Mesothelial cell of epicardium (in vitro differentiated cells): Measurements from ENCODE around the gene SPEF1. TPM values are rescaled to one million over a fixed set of nuclear protein-coding genes. Genes with fewer than 3 reads are reported as not detected.

ENCODE experiments used
- DNase-seq, 2 experiments: peaks; one replicate each; pipeline ENCODE4 v3.0.0; 2021; ENCODE audit warnings: low spot score in 2 of 2; ENCODE audit not compliant: unreplicated experiment in 2 of 2
- H3K27ac Mint-ChIP-seq: 2 replicates; pipeline ENCODE4 v1.8.0; 2021; ENCODE audit warnings: mixed read lengths
- H3K27me3 Mint-ChIP-seq: 2 replicates; pipeline ENCODE4 v1.8.0; 2021; ENCODE audit warnings: low read depth, mixed read lengths
- H3K36me3 Mint-ChIP-seq: 2 replicates; pipeline ENCODE4 v1.8.0; 2021; ENCODE audit warnings: mixed read lengths
- H3K4me1 Mint-ChIP-seq: 2 replicates; pipeline ENCODE4 v1.8.0; 2021; ENCODE audit warnings: mixed read lengths
- H3K4me3 Mint-ChIP-seq: 2 replicates; pipeline ENCODE4 v1.8.0; 2021; ENCODE audit warnings: mild to moderate bottlenecking, moderate library complexity, mixed read lengths
- H3K9me3 Mint-ChIP-seq: 2 replicates; pipeline ENCODE4 v1.8.0; 2021; ENCODE audit warnings: mixed read lengths
- CTCF ChIP-seq: fragments of 200-600 bp; sonication (generic); IDR thresholded peaks from one replicate; pipeline ENCODE4 v1.5.0; 2021; ENCODE audit warnings: antibody characterized with exemption; ENCODE audit not compliant: unreplicated experiment
- total RNA-seq: library from RNA; stranded (reverse); gene quantifications from 3 replicates; pipeline ENCODE4 v1.2.1, GENCODE V29; 2021

SPEF1 gene
- total RNA-seq, 1 donor from 2014 or later = 0.40 TPM

GRCh38 chr20:3812259-3812681 is 31.0 kb upstream of the SPEF1 start:
- Mint-ChIP-seq H3K4me3 (no peak overlapping the region), H3K9me3 (no peaks in the 10 kb centered on the region), H3K4me1 (peaks cover 37% of the 10 kb centered on the region), H3K27me3 (peaks cover 5% of the 10 kb centered on the region), H3K27ac (peak overlapping the region; percentile 99), H3K36me3 (no peaks in the 10 kb centered on the region)
- no peak for TF ChIP-seq CTCF
- DNase-seq = no peak

DNA sequence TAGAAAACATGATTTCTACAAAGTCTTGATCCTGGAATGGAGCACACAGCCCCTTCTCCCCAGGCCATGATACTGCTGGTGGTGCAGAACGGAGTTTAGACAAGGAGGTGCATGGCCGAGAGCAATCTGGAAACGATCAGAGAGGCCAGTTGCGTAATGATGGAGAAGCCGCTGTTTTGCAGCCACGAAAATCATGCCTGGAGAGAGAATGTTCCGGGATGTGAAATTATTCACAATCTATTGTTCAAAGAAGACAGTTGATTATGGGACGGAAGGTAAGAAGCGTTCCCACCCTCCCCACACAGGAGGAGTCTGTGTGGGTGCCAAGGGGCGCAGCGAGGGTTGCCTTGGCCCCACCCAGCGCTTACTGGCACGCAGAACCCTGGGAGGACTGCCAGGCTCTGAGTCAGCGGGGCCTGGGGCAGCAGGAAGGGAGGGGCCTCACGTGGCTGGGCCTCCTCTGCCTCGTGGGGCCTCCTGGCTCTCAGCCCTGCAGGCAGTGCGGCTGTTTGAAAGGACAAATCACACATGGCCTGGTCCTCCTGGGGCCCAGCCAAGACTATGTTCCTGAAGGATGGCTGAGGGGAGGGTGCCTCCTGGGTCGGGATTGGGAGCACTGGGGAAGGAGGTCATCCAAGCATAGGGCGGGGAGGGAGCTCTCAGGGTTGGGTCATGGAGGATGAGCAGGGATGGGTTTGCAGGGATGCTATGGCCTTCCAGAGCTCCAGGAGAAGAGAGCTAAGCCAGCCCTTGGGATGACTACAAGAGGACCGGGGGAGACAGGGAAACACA is 30.4 kb upstream of the SPEF1 start:
- peaks cover 42% of the 10 kb centered on the region for H3K4me1 Mint-ChIP-seq
- H3K9me3 Mint-ChIP-seq = no peaks in the 10 kb centered on the region
- peaks cover 4% of the 10 kb centered on the region for H3K27me3 Mint-ChIP-seq
- no peaks in the 10 kb centered on the region for H3K36me3 Mint-ChIP-seq
- peak; percentile 91 to 97 for DNase-seq
- peak overlapping the region; percentile 99 for H3K27ac Mint-ChIP-seq
- H3K4me3 Mint-ChIP-seq = peak overlapping the region; percentile 58
- no peak for TF ChIP-seq CTCF

GRCh38 chr20:3808544-3808943 is 27.3 kb upstream of the SPEF1 start:
- H3K9me3 Mint-ChIP-seq = no peaks in the 10 kb centered on the region
- H3K27me3 Mint-ChIP-seq = no peaks in the 10 kb centered on the region
- H3K27ac Mint-ChIP-seq = peak overlapping the region; percentile 66
- peaks cover 41% of the 10 kb centered on the region for H3K4me1 Mint-ChIP-seq
- peaks cover 4% of the 10 kb centered on the region for H3K36me3 Mint-ChIP-seq
- TF ChIP-seq CTCF = no peak
- no peak for DNase-seq
- no peak overlapping the region for H3K4me3 Mint-ChIP-seq

GRCh38 chr20:3804781-3805180 is 23.5 kb upstream of the SPEF1 start:
- H3K36me3 Mint-ChIP-seq = peaks cover 20% of the 10 kb centered on the region
- no peak overlapping the region for H3K27ac Mint-ChIP-seq
- H3K9me3 Mint-ChIP-seq = no peaks in the 10 kb centered on the region
- TF ChIP-seq CTCF = no peak
- H3K27me3 Mint-ChIP-seq = no peaks in the 10 kb centered on the region
- peaks cover 26% of the 10 kb centered on the region for H3K4me1 Mint-ChIP-seq
- no peak for DNase-seq
- H3K4me3 Mint-ChIP-seq = no peak overlapping the region

- H3K4me3 Mint-ChIP-seq = no peak overlapping the region
- H3K36me3 Mint-ChIP-seq = peaks cover 20% of the 10 kb centered on the region
- no peak for DNase-seq
- no peak for TF ChIP-seq CTCF
- no peak overlapping the region for H3K27ac Mint-ChIP-seq
- peaks cover 31% of the 10 kb centered on the region for H3K4me1 Mint-ChIP-seq
- no peaks in the 10 kb centered on the region for H3K9me3 Mint-ChIP-seq
- no peaks in the 10 kb centered on the region for H3K27me3 Mint-ChIP-seq
Measured at GRCh38 chr20:3804254-3804751, 23.1 kb upstream of the SPEF1 start.
